MM.1S (cell line): ENCODE measurements around the gene METTL22.

ENCODE experiments used
- DNase-seq: peaks from one replicate; pipeline ENCODE4 v3.0.0-alpha.2; 2015
- H2AFZ ChIP-seq: fragments of 300-600 bp; sonication (generic); 2 replicates; pipeline ENCODE4 v1.6.0; 2016; ENCODE audit warnings: antibody characterized with exemption, low read length
- H3F3A ChIP-seq: fragments of 300-600 bp; sonication (generic); 2 replicates; pipeline ENCODE4 v1.6.1; 2016; ENCODE audit warnings: mild to moderate bottlenecking, antibody characterized with exemption, low read length, moderate library complexity, mixed read lengths; ENCODE audit not compliant: insufficient read depth
- H3K27ac ChIP-seq: fragments of 300-600 bp; sonication (generic); 2 replicates; pipeline ENCODE4 v1.5.1; 2016; ENCODE audit warnings: mild to moderate bottlenecking, low read length
- H3K27me3 ChIP-seq: fragments of 300-600 bp; sonication (generic); replicated peaks from 2 replicates; pipeline ENCODE4 v1.6.0; 2016; ENCODE audit warnings: low read length; ENCODE audit not compliant: insufficient read depth
- H3K36me3 ChIP-seq: fragments of 300-600 bp; sonication (generic); replicated peaks from 2 replicates; pipeline ENCODE4 v1.6.1; 2016; ENCODE audit warnings: mild to moderate bottlenecking, low read length, mixed read lengths; ENCODE audit not compliant: insufficient read depth
- H3K4me1 ChIP-seq: fragments of 300-600 bp; sonication (generic); 2 replicates; pipeline ENCODE4 v1.6.1; 2016; ENCODE audit warnings: low read length, mixed read lengths
- H3K4me2 ChIP-seq: fragments of 300-600 bp; sonication (generic); 2 replicates; pipeline ENCODE4 v1.6.0; 2016; ENCODE audit warnings: low read depth, low read length
- H3K4me3 ChIP-seq: fragments of 300-600 bp; sonication (generic); 2 replicates; pipeline ENCODE4 v1.5.1; 2016; ENCODE audit warnings: low read length, mixed read lengths
- H3K79me2 ChIP-seq: fragments of 300-600 bp; sonication (generic); 2 replicates; pipeline ENCODE4 v1.6.1; 2016; ENCODE audit warnings: mixed run types, low read length, mixed read lengths
- H3K9ac ChIP-seq: fragments of 300-600 bp; sonication (generic); 2 replicates; pipeline ENCODE4 v1.6.1; 2016; ENCODE audit warnings: low read length, mixed read lengths
- H3K9me2 ChIP-seq: fragments of 300-600 bp; sonication (generic); replicated peaks from 2 replicates; pipeline ENCODE4 v1.6.1; 2016; ENCODE audit warnings: mild to moderate bottlenecking, low read length, mixed read lengths; ENCODE audit not compliant: insufficient read depth
- H3K9me3 ChIP-seq: fragments of 300-600 bp; sonication (generic); replicated peaks from 2 replicates; pipeline ENCODE4 v1.6.1; 2016; ENCODE audit warnings: mild to moderate bottlenecking, low read length, mixed read lengths; ENCODE audit not compliant: insufficient read depth
- H4K20me1 ChIP-seq: fragments of 300-600 bp; sonication (generic); 2 replicates; pipeline ENCODE4 v1.6.1; 2016; ENCODE audit warnings: mild to moderate bottlenecking, low read length, moderate library complexity, mixed read lengths; ENCODE audit not compliant: insufficient read depth
- CTCF ChIP-seq: fragments of 300-600 bp; sonication (generic); IDR thresholded peaks from 2 replicates; pipeline ENCODE4 v1.5.1; 2016; ENCODE audit warnings: antibody characterized with exemption, low read length, mixed read lengths
- EZH2 ChIP-seq: fragments of 300-600 bp; sonication (generic); optimal IDR thresholded peaks from 2 replicates; pipeline ENCODE3; 2017; ENCODE audit warnings: low read depth, mild to moderate bottlenecking, antibody characterized with exemption, low read length, mixed read lengths
- EZH2phosphoT487 ChIP-seq: fragments of 300-600 bp; sonication (generic); IDR thresholded peaks from 2 replicates; pipeline ENCODE4 v1.6.1; 2018; ENCODE audit warnings: antibody characterized with exemption, low read length

Gene METTL22

DNA sequence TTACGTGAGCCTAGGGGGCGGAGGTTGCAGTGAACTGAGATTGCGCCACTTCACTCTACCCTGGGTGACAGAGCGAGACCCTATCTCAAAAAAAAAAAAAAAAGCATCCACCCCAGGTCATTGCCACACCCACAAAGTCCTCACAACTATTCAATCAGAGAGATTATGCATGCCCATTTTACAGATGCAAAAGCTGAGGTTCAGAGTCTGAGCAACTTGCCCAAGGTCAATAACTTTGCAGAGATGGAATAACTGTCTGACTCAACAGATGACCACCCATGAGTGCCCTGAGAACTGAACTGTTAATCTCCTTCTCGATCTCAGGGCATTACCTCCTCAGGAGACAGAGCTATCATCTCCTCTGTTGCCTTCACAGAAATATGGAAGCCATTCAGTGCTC, 25.7 kb upstream of the METTL22 start:
- no peak for TF ChIP-seq CTCF
- TF ChIP-seq EZH2 = no peak
- TF ChIP-seq EZH2phosphoT487 = no peak
- Histone ChIP-seq H3K36me3 (no peaks in the 10 kb centered on the region), H3K4me3 (no peak overlapping the region), H3K9me3 (no peaks in the 10 kb centered on the region), H4K20me1 (no peaks in the 10 kb centered on the region), H3K79me2 (no peaks in the 10 kb centered on the region), H3F3A (no peaks in the 10 kb centered on the region), H3K4me2 (no peak overlapping the region), H3K27ac (no peak overlapping the region), H3K27me3 (no peaks in the 10 kb centered on the region), H3K9me2 (no peaks in the 10 kb centered on the region), H3K4me1 (no peaks in the 10 kb centered on the region), H3K9ac (no peak overlapping the region), H2AFZ (no peak overlapping the region)
- no peak for DNase-seq

DNA sequence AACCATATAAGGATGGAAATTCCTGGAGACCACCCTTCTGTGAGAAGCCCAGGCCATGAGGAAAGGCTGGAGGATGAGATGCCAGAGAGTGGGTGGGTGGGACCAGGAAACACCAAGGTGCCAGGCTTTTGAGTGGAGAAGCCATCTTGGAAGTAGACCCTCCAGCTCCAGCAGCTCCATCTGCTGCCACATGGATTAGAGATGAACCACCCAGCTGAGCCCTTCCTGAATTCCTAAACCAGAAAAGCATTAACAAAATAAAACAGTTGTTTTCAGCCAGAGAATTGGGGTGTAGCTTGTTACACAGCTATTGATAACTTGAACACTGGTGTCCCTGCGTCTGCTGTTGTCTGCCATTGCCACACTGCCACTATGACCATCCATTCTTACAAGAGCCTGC, 24.9 kb upstream of the METTL22 start:
- no peak overlapping the region for H2AFZ ChIP-seq
- no peaks in the 10 kb centered on the region for H3K9me2 ChIP-seq
- TF ChIP-seq EZH2phosphoT487 (no peak), EZH2 (no peak), CTCF (no peak)
- no peak for DNase-seq
- no peaks in the 10 kb centered on the region for H3K27me3 ChIP-seq
- H3K4me3 ChIP-seq = no peak overlapping the region
- H3K4me2 ChIP-seq = no peak overlapping the region
- no peaks in the 10 kb centered on the region for H4K20me1 ChIP-seq
- H3K4me1 ChIP-seq = no peaks in the 10 kb centered on the region
- H3K9me3 ChIP-seq = no peaks in the 10 kb centered on the region
- no peaks in the 10 kb centered on the region for H3K36me3 ChIP-seq
- no peaks in the 10 kb centered on the region for H3F3A ChIP-seq
- no peak overlapping the region for H3K27ac ChIP-seq
- no peak overlapping the region for H3K9ac ChIP-seq
- no peaks in the 10 kb centered on the region for H3K79me2 ChIP-seq

GRCh38 chr16:8600144-8600775, 21.2 kb upstream of the METTL22 start:
- TF ChIP-seq EZH2 = no peak
- no peak for TF ChIP-seq EZH2phosphoT487
- no peak for TF ChIP-seq CTCF
- no peaks in the 10 kb centered on the region for H3K9me3 ChIP-seq
- H3K79me2 ChIP-seq = no peaks in the 10 kb centered on the region
- H3K27ac ChIP-seq = no peak overlapping the region
- no peaks in the 10 kb centered on the region for H3K9me2 ChIP-seq
- no peaks in the 10 kb centered on the region for H3K27me3 ChIP-seq
- no peak overlapping the region for H3K4me2 ChIP-seq
- H4K20me1 ChIP-seq = no peaks in the 10 kb centered on the region
- no peak overlapping the region for H3K9ac ChIP-seq
- H3K36me3 ChIP-seq = no peaks in the 10 kb centered on the region
- H3K4me1 ChIP-seq = no peaks in the 10 kb centered on the region
- H3K4me3 ChIP-seq = no peak overlapping the region
- no peak overlapping the region for H2AFZ ChIP-seq
- no peaks in the 10 kb centered on the region for H3F3A ChIP-seq
- no peak for DNase-seq
